Esophagus squamous epithelium (tissue), 4 donors: ENCODE measurements around the gene MSH3.

Experiments
- CTCF ChIP-seq, 6 experiments: fragments of 450-650 bp in 4 of 6; fragments of 200-600 bp in 2 of 6; sonication (generic) in 2 of 6; IDR thresholded peaks; one replicate each; pipeline ENCODE4 v1.5.1; 2016 to 2019; ENCODE audit warnings: antibody characterized with exemption in 6 of 6, mild to moderate bottlenecking in 4 of 6, moderate library complexity in 4 of 6
- POLR2A ChIP-seq, 4 donors: fragments of 450-650 bp; IDR thresholded peaks; one replicate each; pipeline ENCODE4 v1.6.1; 2017; ENCODE audit warnings: antibody characterized with exemption in 4 of 4, mild to moderate bottlenecking in 4 of 4, moderate library complexity in 3 of 4

DNA sequence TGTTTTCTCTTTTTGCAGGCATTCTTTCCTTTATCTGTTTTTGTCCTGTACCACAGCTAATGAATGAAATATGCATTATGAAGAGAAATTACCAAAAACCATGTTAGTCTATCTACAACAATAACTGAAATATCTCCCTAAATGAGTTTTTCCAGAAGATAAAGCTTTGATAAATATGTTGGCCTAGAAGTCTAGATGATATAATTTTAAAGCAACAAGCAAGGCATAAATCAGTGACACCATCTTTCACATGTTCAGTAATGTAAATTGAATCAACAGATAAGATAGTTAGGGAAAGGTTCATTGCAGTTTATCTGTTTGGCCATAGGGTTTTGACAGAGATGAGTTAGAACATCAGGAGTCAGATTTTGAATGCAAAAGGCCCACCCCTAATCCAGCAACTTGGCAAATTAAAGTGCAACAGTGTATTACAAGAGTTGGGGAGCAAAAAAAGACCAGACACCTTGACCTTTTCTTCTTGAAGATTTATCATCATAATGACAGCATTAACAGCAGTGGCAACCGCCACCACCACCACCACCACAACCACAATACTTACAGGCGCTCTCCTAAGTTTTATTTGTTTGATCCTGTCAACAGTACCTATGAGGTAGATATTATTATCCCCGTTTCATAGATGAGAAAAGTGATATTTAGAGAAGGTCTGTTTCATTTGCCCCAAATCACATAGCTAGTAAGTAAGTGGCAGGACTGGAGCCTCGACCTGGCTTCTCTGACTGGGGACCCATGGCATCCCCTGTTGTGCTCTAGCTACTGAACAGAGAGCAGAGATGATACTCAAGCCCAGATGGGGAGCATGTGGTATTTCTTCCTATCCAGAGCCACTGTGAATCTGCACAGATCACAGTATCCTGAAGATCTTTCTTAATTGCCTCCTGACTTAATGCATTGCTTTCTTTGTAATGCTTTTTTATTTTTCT, 123.2 kb downstream of the MSH3 start:
- no peak for TF ChIP-seq CTCF (IDR thresholded peaks at IDR 0.05)
- no peak for TF ChIP-seq POLR2A (IDR thresholded peaks at IDR 0.05)
